CD14-positive monocyte (primary cell): ENCODE results near the gene CNTN5. TPM values are rescaled to one million over a fixed set of nuclear protein-coding genes. Genes with fewer than 3 reads are reported as not detected.

Source experiments
- DNase-seq, 3 donors: peaks; one replicate each; pipeline ENCODE4 v3.0.0-alpha.2; 2011 to 2022
- H2AFZ ChIP-seq: 2 replicates; pipeline ENCODE4 v1.6.0; 2012; ENCODE audit warnings: mild to moderate bottlenecking, low read depth, low read length, inconsistent platforms; ENCODE audit not compliant: insufficient read depth, poor library complexity, severe bottlenecking
- H3K27ac ChIP-seq, 2 donors: 1 replicate in 1 of 2; 2 replicates in 1 of 2; pipeline ENCODE4 v1.5.1; 2012 to 2013; ENCODE audit warnings: low read length in 2 of 2, control low read depth in 1 of 2, inconsistent platforms in 1 of 2, low read depth in 1 of 2, mild to moderate bottlenecking in 1 of 2
- H3K27me3 ChIP-seq, 2 donors: one replicate each; pipeline versions ENCODE4 v1.6.0 to v1.6.1; 2011 to 2013; ENCODE audit warnings: low read length in 2 of 2; ENCODE audit not compliant: control insufficient read depth in 2 of 2, insufficient read depth in 2 of 2
- H3K36me3 ChIP-seq, 2 donors: replicated peaks in 1 of 2; 1 replicate in 1 of 2; 2 replicates in 1 of 2; pipeline versions ENCODE4 v1.5.1 to v1.6.1; 2012 to 2013; ENCODE audit warnings: low read length in 2 of 2, control low read depth in 1 of 2, inconsistent platforms in 1 of 2, mild to moderate bottlenecking in 1 of 2; ENCODE audit not compliant: insufficient read depth in 2 of 2, control insufficient read depth in 1 of 2
- H3K4me1 ChIP-seq, 2 donors: 1 replicate in 1 of 2; 2 replicates in 1 of 2; pipeline versions ENCODE4 v1.5.1 to v1.6.1; 2012 to 2013; ENCODE audit warnings: low read length in 2 of 2, control low read depth in 1 of 2, inconsistent platforms in 1 of 2, mild to moderate bottlenecking in 1 of 2, moderate library complexity in 1 of 2; ENCODE audit not compliant: insufficient read depth in 2 of 2, control insufficient read depth in 1 of 2
- H3K4me2 ChIP-seq: replicated peaks from 2 replicates; pipeline ENCODE3; 2012; ENCODE audit warnings: low read length, moderate library complexity, mild to moderate bottlenecking; ENCODE audit not compliant: poor library complexity, severe bottlenecking; ENCODE audit errors: extremely low read depth
- H3K4me3 ChIP-seq, 3 experiments: fragments of 200-600 bp in 1 of 3; sonication (generic) in 1 of 3; replicated peaks in 1 of 3; 1 replicate in 2 of 3; 2 replicates in 1 of 3; pipeline ENCODE4 v1.5.1; 2011 to 2013; ENCODE audit warnings: low read length in 3 of 3, mild to moderate bottlenecking in 3 of 3, control low read depth in 2 of 3, low read depth in 2 of 3, inconsistent platforms in 1 of 3, moderate library complexity in 1 of 3
- H3K79me2 ChIP-seq: 2 replicates; pipeline ENCODE4 v1.6.0; 2012; ENCODE audit warnings: mild to moderate bottlenecking, control low read depth, inconsistent platforms, low read length, moderate library complexity; ENCODE audit not compliant: insufficient read depth
- H3K9ac ChIP-seq: 2 replicates; pipeline ENCODE4 v1.6.0; 2017; ENCODE audit warnings: low read length, mild to moderate bottlenecking; ENCODE audit not compliant: insufficient read depth, poor library complexity, severe bottlenecking
- H3K9me3 ChIP-seq, 2 donors: replicated peaks in 1 of 2; 1 replicate in 1 of 2; 2 replicates in 1 of 2; pipeline versions ENCODE4 v1.5.1 to v1.6.1; 2012 to 2013; ENCODE audit warnings: low read length in 2 of 2, control low read depth in 1 of 2; ENCODE audit not compliant: control insufficient read depth in 1 of 2, insufficient read depth in 1 of 2
- H4K20me1 ChIP-seq: 2 replicates; pipeline ENCODE4 v1.6.0; 2012; ENCODE audit warnings: mild to moderate bottlenecking, low read length, control low read depth, moderate library complexity; ENCODE audit not compliant: insufficient read depth
- H3K27ac Mint-ChIP-seq, 7 donors: one replicate each; pipeline ENCODE4 v1.8.0; 2020; ENCODE audit warnings: mild to moderate bottlenecking in 7 of 7, mixed read lengths in 7 of 7, moderate library complexity in 6 of 7, inconsistent platforms in 2 of 7
- H3K27me3 Mint-ChIP-seq, 3 donors: one replicate each; pipeline ENCODE4 v1.8.0; 2021 to 2022; ENCODE audit warnings: low read depth in 3 of 3, mild to moderate bottlenecking in 3 of 3, mixed read lengths in 3 of 3, moderate library complexity in 3 of 3, inconsistent platforms in 1 of 3
- H3K36me3 Mint-ChIP-seq, 2 donors: one replicate each; pipeline ENCODE4 v1.8.0; 2020; ENCODE audit warnings: mixed read lengths in 2 of 2, inconsistent platforms in 1 of 2, mild to moderate bottlenecking in 1 of 2
- H3K4me1 Mint-ChIP-seq: one replicate; pipeline ENCODE4 v1.8.0; 2020; ENCODE audit warnings: mild to moderate bottlenecking, mixed read lengths
- H3K4me3 Mint-ChIP-seq, 2 donors: one replicate each; pipeline ENCODE4 v1.8.0; 2020; ENCODE audit warnings: mild to moderate bottlenecking in 2 of 2, mixed read lengths in 2 of 2, moderate library complexity in 1 of 2
- H3K9me3 Mint-ChIP-seq, 7 donors: one replicate each; pipeline ENCODE4 v1.8.0; 2020 to 2022; ENCODE audit warnings: mixed read lengths in 7 of 7, mild to moderate bottlenecking in 6 of 7, moderate library complexity in 6 of 7, inconsistent platforms in 2 of 7
- CTCF ChIP-seq: fragments of 200-600 bp; IDR thresholded peaks from one replicate; pipeline ENCODE4 v1.8.0; 2022; ENCODE audit warnings: antibody characterized with exemption, mild to moderate bottlenecking
- WGBS: methylation state at CpG from one replicate; pipeline ENCODE4 v1.1.5; 2013; ENCODE audit warnings: missing lambda C conversion rate; ENCODE audit not compliant: insufficient coverage; 5-methylcytosine and 5-hydroxymethylcytosine counted together
- intact Hi-C, 2 donors: fragments of 100-400 bp; cut with micrococcal nuclease; formaldehyde crosslinking; loops; one replicate each; pipeline versions ENCODE4 v1.15.0 to v1.15.1; 2023
- polyA plus RNA-seq, 3 donors: library from polyadenylated mRNA; depleted of rRNA in 1 of 3; unstranded in 2 of 3; stranded (reverse) in 1 of 3; fragments of 300-500 nt in 2 of 3; fragments of >200 nt in 1 of 3; fragmentation: Illumina TruSeq in 2 of 3; gene quantifications; 1 replicate in 2 of 3; 2 replicates in 1 of 3; pipeline ENCODE4 v1.2.3, GENCODE V29; 2012 to 2021

Gene CNTN5
- polyA plus RNA-seq, 3 donors, result not detected

GRCh38 chr11:99584830-99585229 is 564.1 kb downstream of the CNTN5 start:
- Histone ChIP-seq H3K4me3 (no peak overlapping the region), H3K36me3 (no peaks in the 10 kb centered on the region), H4K20me1 (no peaks in the 10 kb centered on the region), H3K9me3 (peaks cover 4 to 13% of the 10 kb centered on the region in 2 donors), H3K79me2 (no peaks in the 10 kb centered on the region), H3K4me1 (no peaks in the 10 kb centered on the region), H3K27me3 (no peaks in the 10 kb centered on the region), H3K27ac (no peak overlapping the region), H3K4me2 (no peak overlapping the region), H3K9ac (no peak overlapping the region), H2AFZ (no peak overlapping the region)
- DNase-seq, result no peak
- H3K36me3 Mint-ChIP-seq, result no peaks in the 10 kb centered on the region
- no peaks in the 10 kb centered on the region for H3K4me1 Mint-ChIP-seq
- peaks cover 0 to 21% (median 7%) of the 10 kb centered on the region in 7 donors for H3K9me3 Mint-ChIP-seq
- no peaks in the 10 kb centered on the region for H3K27me3 Mint-ChIP-seq
- H3K4me3 Mint-ChIP-seq, result no peak overlapping the region
- intact Hi-C loops, result no loop called here
- no peak for TF ChIP-seq CTCF
- H3K27ac Mint-ChIP-seq, result no peak overlapping the region

- intact Hi-C loops, result no loop called here
- Histone ChIP-seq H4K20me1 (no peaks in the 10 kb centered on the region), H3K27me3 (no peaks in the 10 kb centered on the region), H3K9me3 (peaks cover 4 to 13% of the 10 kb centered on the region in 2 donors), H3K79me2 (no peaks in the 10 kb centered on the region), H2AFZ (no peak overlapping the region), H3K4me1 (no peaks in the 10 kb centered on the region), H3K4me3 (no peak overlapping the region), H3K4me2 (no peak overlapping the region), H3K27ac (no peak overlapping the region), H3K36me3 (no peaks in the 10 kb centered on the region), H3K9ac (no peak overlapping the region)
- Mint-ChIP-seq H3K27me3 (peaks cover 0 to 1% (median 0%) of the 10 kb centered on the region in 3 donors), H3K36me3 (no peaks in the 10 kb centered on the region), H3K9me3 (peaks cover 0 to 22% (median 7%) of the 10 kb centered on the region in 7 donors), H3K4me1 (no peaks in the 10 kb centered on the region), H3K4me3 (no peak overlapping the region), H3K27ac (no peak overlapping the region)
- WGBS, result no CpG with 5 or more reads among the region's 4 CpGs
- DNase-seq, result no peak
- no peak for TF ChIP-seq CTCF
Measured at GRCh38 chr11:99585606-99586005, 564.9 kb downstream of the CNTN5 start.
